ENCODE results near the gene NOS1.

Gene NOS1

GRCh38 chr12:117350140-117350539 is 11.3 kb downstream of the NOS1 start:
- H3K4me1 ChIP-seq, result no peaks in the 10 kb centered on the region
- H3K4me3 ChIP-seq (ENCODE audit: low read depth, low read length), result no peak overlapping the region
- H3K36me3 ChIP-seq, result no peaks in the 10 kb centered on the region
- no peaks in the 10 kb centered on the region for H3K9me3 ChIP-seq
- no peak for TF ChIP-seq CTCF (IDR thresholded peaks at IDR 0.05; ENCODE audit: low read depth, low read length)
- DNase-seq, result no peak
- H3K27me3 ChIP-seq, result peaks cover 12% of the 10 kb centered on the region

GRCh38 chr12:117347588-117347987 is 13.8 kb downstream of the NOS1 start:
- TF ChIP-seq CTCF (IDR thresholded peaks at IDR 0.05; ENCODE audit: low read depth, low read length), result no peak
- no peaks in the 10 kb centered on the region for H3K4me1 ChIP-seq
- H3K4me3 ChIP-seq (ENCODE audit: low read depth, low read length), result no peak overlapping the region
- no peaks in the 10 kb centered on the region for H3K9me3 ChIP-seq
- no peak for DNase-seq
- H3K27me3 ChIP-seq, result peaks cover 3% of the 10 kb centered on the region
- H3K36me3 ChIP-seq, result no peaks in the 10 kb centered on the region

GRCh38 chr12:117344716-117345115 is 16.7 kb downstream of the NOS1 start:
- DNase-seq, result no peak
- no peak for TF ChIP-seq CTCF (IDR thresholded peaks at IDR 0.05; ENCODE audit: low read depth, low read length)
- H3K4me1 ChIP-seq, result no peaks in the 10 kb centered on the region

GRCh38 chr12:117343849-117344248 is 17.6 kb downstream of the NOS1 start:
- no peak for TF ChIP-seq CTCF (IDR thresholded peaks at IDR 0.05; ENCODE audit: low read depth, low read length)
- Histone ChIP-seq H3K4me3 (ENCODE audit: low read depth, low read length) (no peak overlapping the region), H3K36me3 (no peaks in the 10 kb centered on the region), H3K9me3 (no peaks in the 10 kb centered on the region), H3K27me3 (no peaks in the 10 kb centered on the region; the same call in 1 of the 2 replicates), H3K4me1 (no peaks in the 10 kb centered on the region)
- no peak for DNase-seq

More at GRCh38 chr12:117344716-117345115, 16.7 kb downstream of the NOS1 start:
- Histone ChIP-seq H3K4me3 (ENCODE audit: low read depth, low read length) (no peak overlapping the region), H3K9me3 (no peaks in the 10 kb centered on the region), H3K36me3 (no peaks in the 10 kb centered on the region), H3K27me3 (peaks cover 3% of the 10 kb centered on the region)

- H3K4me3 ChIP-seq (ENCODE audit: low read depth, low read length), result no peak overlapping the region
- no peaks in the 10 kb centered on the region for H3K36me3 ChIP-seq
- no peaks in the 10 kb centered on the region; the same call in 1 of the 2 replicates for H3K27me3 ChIP-seq
- no peak for TF ChIP-seq CTCF (IDR thresholded peaks at IDR 0.05; ENCODE audit: low read depth, low read length)
- DNase-seq, result no peak
- no peaks in the 10 kb centered on the region for H3K9me3 ChIP-seq
- H3K4me1 ChIP-seq, result no peaks in the 10 kb centered on the region
Observed at GRCh38 chr12:117343296-117343695, 18.1 kb downstream of the NOS1 start.

GRCh38 chr12:117342682-117343081 is 18.7 kb downstream of the NOS1 start:
- H3K27me3 ChIP-seq, result no peaks in the 10 kb centered on the region; the same call in 1 of the 2 replicates
- no peak for TF ChIP-seq CTCF (IDR thresholded peaks at IDR 0.05; ENCODE audit: low read depth, low read length)
- H3K9me3 ChIP-seq, result no peaks in the 10 kb centered on the region
- no peak overlapping the region for H3K4me3 ChIP-seq (ENCODE audit: low read depth, low read length)
- H3K4me1 ChIP-seq, result no peaks in the 10 kb centered on the region
- H3K36me3 ChIP-seq, result no peaks in the 10 kb centered on the region
- DNase-seq, result no peak
